K562 (cell line): ENCODE data around the gene TNRC6B.
"Not testable (repeated sequence)": the region's sequence is repeated elsewhere in the genome, so short reads cannot be mapped to it uniquely, and the experiment has no call there.

Source experiments
- BCL6 ChIP-seq: fragments of 250-450 bp; sonication (Bioruptor Pico); IDR thresholded peaks from 2 replicates; pipeline ENCODE4 v1.4.0; 2020
- EGR1 ChIP-seq: fragments of 450-650 bp; conservative IDR thresholded peaks from 2 replicates; pipeline ENCODE4 v1.6.1; 2017; ENCODE audit warnings: mild to moderate bottlenecking
- HDAC8 ChIP-seq: fragments of 450-650 bp; IDR thresholded peaks from 2 replicates; pipeline ENCODE4 v1.6.1; 2016; ENCODE audit warnings: mild to moderate bottlenecking, missing genetic modification characterization, moderate library complexity, missing compliant biosample characterization
- MTA2 ChIP-seq: fragments of 450-650 bp; IDR thresholded peaks from 2 replicates; pipeline ENCODE4 v1.6.1; 2016; ENCODE audit warnings: low read depth
- NBN ChIP-seq: fragments of 450-650 bp; IDR thresholded peaks from 2 replicates; pipeline ENCODE4 v1.6.1; 2016; ENCODE audit warnings: low read depth, mild to moderate bottlenecking
- SMAD1 ChIP-seq: fragments of 150-350 bp; IDR thresholded peaks from 2 replicates; pipeline ENCODE4 v1.6.1; 2014; ENCODE audit warnings: low read length, low read depth; ENCODE audit not compliant: partially characterized antibody
- STAG1 ChIP-seq: sonication (generic); formaldehyde crosslinking; IDR thresholded peaks from 2 replicates; pipeline ENCODE4 v1.5.0; 2020; ENCODE audit warnings: missing genetic modification reagents, borderline replicate concordance
- TF ChIP-seq, protein P1 (sequence below), 2 experiments: IDR thresholded peaks in 1 of 2; conservative IDR thresholded peaks in 1 of 2; 2 replicates each; pipeline ENCODE4 v1.6.1; 2016; ENCODE audit warnings: low read depth in 2 of 2, mild to moderate bottlenecking in 1 of 2, missing compliant biosample characterization in 1 of 2, missing genetic modification characterization in 1 of 2, moderate library complexity in 1 of 2
- TF ChIP-seq, protein P2 (sequence below): sonication (generic); formaldehyde crosslinking; IDR thresholded peaks from 2 replicates; pipeline ENCODE4 v1.8.1; 2023; ENCODE audit warnings: mild to moderate bottlenecking, missing genetic modification reagents

DNA sequence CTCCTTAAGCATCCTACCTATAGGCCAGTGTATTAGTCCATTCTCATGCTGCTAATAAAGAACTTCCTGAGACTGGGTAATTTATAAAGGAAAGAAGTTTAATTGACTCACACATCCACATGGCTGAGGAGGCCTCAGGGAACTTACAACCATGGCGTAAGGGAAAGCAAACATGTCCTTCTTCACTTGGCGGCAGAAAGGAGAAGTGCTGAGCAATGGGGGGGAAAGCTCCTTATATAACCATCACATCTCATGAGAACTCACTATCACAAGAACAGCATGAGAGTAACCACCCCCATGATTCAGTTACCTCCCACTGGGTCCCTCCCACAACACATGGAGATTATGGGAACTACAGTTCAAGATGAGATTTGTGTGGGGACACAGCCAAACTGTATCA is 12.2 kb upstream of the TNRC6B start:
- not testable (repeated sequence) for TF ChIP-seq SMAD1; EGR1; HDAC8 (tag); BCL6 (CRISPR knock-in tag); MTA2; STAG1 (CRISPR knock-in tag); NBN
- TF ChIP-seq, protein P1, sequence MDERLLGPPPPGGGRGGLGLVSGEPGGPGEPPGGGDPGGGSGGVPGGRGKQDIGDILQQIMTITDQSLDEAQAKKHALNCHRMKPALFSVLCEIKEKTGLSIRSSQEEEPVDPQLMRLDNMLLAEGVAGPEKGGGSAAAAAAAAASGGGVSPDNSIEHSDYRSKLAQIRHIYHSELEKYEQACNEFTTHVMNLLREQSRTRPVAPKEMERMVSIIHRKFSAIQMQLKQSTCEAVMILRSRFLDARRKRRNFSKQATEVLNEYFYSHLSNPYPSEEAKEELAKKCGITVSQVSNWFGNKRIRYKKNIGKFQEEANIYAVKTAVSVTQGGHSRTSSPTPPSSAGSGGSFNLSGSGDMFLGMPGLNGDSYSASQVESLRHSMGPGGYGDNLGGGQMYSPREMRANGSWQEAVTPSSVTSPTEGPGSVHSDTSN (CRISPR knock-in tag; IDR thresholded peaks at IDR 0.05; ENCODE audit: low read depth): not testable (repeated sequence)
- TF ChIP-seq, protein P1 (tag; conservative IDR thresholded peaks at IDR 0.05; ENCODE audit: low read depth): not testable (repeated sequence)
- TF ChIP-seq, protein P2, sequence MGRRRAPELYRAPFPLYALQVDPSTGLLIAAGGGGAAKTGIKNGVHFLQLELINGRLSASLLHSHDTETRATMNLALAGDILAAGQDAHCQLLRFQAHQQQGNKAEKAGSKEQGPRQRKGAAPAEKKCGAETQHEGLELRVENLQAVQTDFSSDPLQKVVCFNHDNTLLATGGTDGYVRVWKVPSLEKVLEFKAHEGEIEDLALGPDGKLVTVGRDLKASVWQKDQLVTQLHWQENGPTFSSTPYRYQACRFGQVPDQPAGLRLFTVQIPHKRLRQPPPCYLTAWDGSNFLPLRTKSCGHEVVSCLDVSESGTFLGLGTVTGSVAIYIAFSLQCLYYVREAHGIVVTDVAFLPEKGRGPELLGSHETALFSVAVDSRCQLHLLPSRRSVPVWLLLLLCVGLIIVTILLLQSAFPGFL: not testable (repeated sequence)
